ENCODE data around the gene ADGRB3. TPM values are rescaled to one million over a fixed set of nuclear protein-coding genes. Genes with fewer than 3 reads are reported as not detected.
"Not testable (repeated sequence)": the region's sequence is repeated elsewhere in the genome, so short reads cannot be mapped to it uniquely, and the experiment has no call there.

The ADGRB3 gene
- polyA plus RNA-seq, 2 of the 4 experiments (the other 2 are of a cell fraction) = not detected

- TF ChIP-seq ELK1 (IDR thresholded peaks at IDR 0.05; ENCODE audit: low read depth, low read length) (no peak), FOSB (CRISPR knock-in tag; IDR thresholded peaks at IDR 0.05) (no peak), ZNF302 (CRISPR knock-in tag; IDR thresholded peaks at IDR 0.05) (no peak), ATOH8 (CRISPR knock-in tag; IDR thresholded peaks at IDR 0.05; ENCODE audit: low read depth) (no peak), MAZ (IDR thresholded peaks at IDR 0.05; ENCODE audit: borderline replicate concordance, low read depth, low read length) (no peak), NR3C1 (IDR thresholded peaks at IDR 0.05) (no peak)
Observed at GRCh38 chr6:69116658-69117057, 481.6 kb downstream of the ADGRB3 start (continued).

- H3K27ac ChIP-seq; H3K4me2 ChIP-seq; H3K4me1 ChIP-seq; CTCF ChIA-PET; POLR2A ChIA-PET; FAIRE-seq; DNase-seq (ENCODE audit: low read depth in 1 of 2, low spot score in 1 of 2); H3K9me3 ChIP-seq; H3K4me3 ChIP-seq; ATAC-seq: not testable (repeated sequence)
- WGBS (ENCODE audit: missing lambda C conversion rate) = 73% methylated on average over 13 of the region's 51 CpGs
Observed at GRCh38 chr6:69121461-69122406, 486.7 kb downstream of the ADGRB3 start.

GRCh38 chr6:69122407-69122773 is 487.3 kb downstream of the ADGRB3 start:
- no peak for DNase-seq (ENCODE audit: low read depth in 1 of 2, low spot score in 1 of 2)
- ChIA-PET CTCF (no interaction called here), POLR2A (no interaction called here)
- H3K4me1 ChIP-seq = no peaks in the 10 kb centered on the region
- H3K27ac ChIP-seq = no peak overlapping the region
- no peaks in the 10 kb centered on the region for H3K9me3 ChIP-seq
- no peak for ATAC-seq
- no peak overlapping the region for H3K4me2 ChIP-seq
- TF ChIP-seq BHLHE40 (IDR thresholded peaks at IDR 0.05; ENCODE audit: low read depth, low read length) (no peak), POLR2AphosphoS2 (conservative IDR thresholded peaks at IDR 0.05; ENCODE audit: low read length) (no peak), EHMT2 (IDR thresholded peaks at IDR 0.05; ENCODE audit: low read depth) (no peak), CHD4 (IDR thresholded peaks at IDR 0.05; ENCODE audit: borderline replicate concordance) (no peak), EHF (CRISPR knock-in tag; IDR thresholded peaks at IDR 0.05) (no peak), RAD21 (conservative IDR thresholded peaks at IDR 0.05 in 1 of 2, IDR thresholded peaks at IDR 0.05 in 1 of 2) (no peak), TFCP2L1 (CRISPR knock-in tag; IDR thresholded peaks at IDR 0.05) (no peak), JUNB (IDR thresholded peaks at IDR 0.05) (no peak), FOSB (CRISPR knock-in tag; IDR thresholded peaks at IDR 0.05) (no peak), TP53 (CRISPR knock-in tag; IDR thresholded peaks at IDR 0.05) (no peak), MAZ (IDR thresholded peaks at IDR 0.05; ENCODE audit: borderline replicate concordance, low read depth, low read length) (no peak), PBX3 (IDR thresholded peaks at IDR 0.05) (no peak), RARB (CRISPR knock-in tag; IDR thresholded peaks at IDR 0.05) (no peak), HOXA7 (CRISPR knock-in tag; IDR thresholded peaks at IDR 0.05) (no peak), HOXB13 (CRISPR knock-in tag; IDR thresholded peaks at IDR 0.05; ENCODE audit: low read depth) (no peak), MAFK (IDR thresholded peaks at IDR 0.05; ENCODE audit: partially characterized antibody) (no peak)
- no peak overlapping the region for H3K4me3 ChIP-seq
- FAIRE-seq = no peak

Data from A549 (cell line).